ENCODE results near the gene STAP2.

The STAP2 gene

GRCh38 chr19:4338441-4339355 lies at the start of gene STAP2:
Gene STAP2, minus strand, starts transcription at chr19:4338827. Its CDS starts 74 bp downstream, at chr19:4338753.
- H3K27ac ChIP-seq (ENCODE audit: low read length): no peak within 1 kb of the TSS
- H3K4me3 ChIP-seq (ENCODE audit: low read length): peak within 1 kb of the TSS; percentile 21; the same call in 1 of the 2 replicates
- no peaks in the 10 kb centered on the region for H3K9me3 ChIP-seq (ENCODE audit: control insufficient read depth, insufficient read depth, low read length)
- WGBS (ENCODE audit: insufficient coverage, insufficient read length): no CpG with 5 or more reads among the region's 27 CpGs
- peaks cover 3% of the 10 kb centered on the region; the same call in 1 of the 2 replicates for H3K4me1 ChIP-seq (ENCODE audit: control insufficient read depth, insufficient read depth, low read length)
- no peak for DNase-seq (ENCODE audit: low read depth, low spot score)
- no peaks in the 10 kb centered on the region for H3K36me3 ChIP-seq (ENCODE audit: control insufficient read depth, insufficient read depth, low read length)
- H3K27me3 ChIP-seq (ENCODE audit: control insufficient read depth, insufficient read depth, low read length): no peaks in the 10 kb centered on the region

DNA sequence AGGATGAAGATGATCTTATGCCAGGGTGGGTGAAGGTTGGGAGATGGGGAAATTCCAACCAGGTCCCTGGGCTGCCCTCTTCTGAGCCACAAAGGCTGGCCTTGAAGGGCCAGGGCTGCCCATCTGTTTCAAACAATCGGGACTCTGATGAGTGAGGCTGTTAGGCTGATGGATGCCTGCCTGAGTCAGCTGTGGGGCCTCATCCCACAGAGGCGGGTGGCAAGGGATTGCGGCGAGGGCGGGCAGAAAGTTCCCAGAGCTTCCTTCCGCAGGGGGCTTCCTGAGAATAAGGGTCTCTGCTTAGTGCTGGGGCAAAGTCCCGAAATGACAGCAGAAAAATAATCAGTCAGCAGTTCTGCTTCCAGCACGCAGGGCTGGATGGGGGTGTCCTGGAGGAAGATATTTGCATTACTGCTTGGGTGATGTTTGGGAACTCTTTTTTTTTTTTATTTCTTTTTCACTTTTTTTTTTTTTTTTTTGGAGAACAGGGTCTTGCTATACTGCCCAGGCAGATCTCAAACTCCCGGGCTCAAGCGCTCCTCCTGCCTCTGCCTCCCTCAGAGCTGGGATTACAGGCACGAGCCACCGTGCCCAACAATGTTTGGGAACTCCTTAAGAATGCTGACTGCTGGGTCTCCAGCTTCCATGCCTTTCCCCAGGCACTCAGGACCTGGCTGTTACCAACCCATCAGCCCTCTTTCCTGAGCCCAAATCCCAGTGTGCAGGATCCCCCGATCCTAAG lies 47.6 kb upstream of the STAP2 start:
- no peak for DNase-seq (ENCODE audit: low read depth, low spot score)
- Histone ChIP-seq H3K4me1 (ENCODE audit: control insufficient read depth, insufficient read depth, low read length) (peaks cover 13% of the 10 kb centered on the region), H3K4me3 (ENCODE audit: low read length) (no peak overlapping the region), H3K27me3 (ENCODE audit: control insufficient read depth, insufficient read depth, low read length) (no peaks in the 10 kb centered on the region), H3K36me3 (ENCODE audit: control insufficient read depth, insufficient read depth, low read length) (no peaks in the 10 kb centered on the region), H3K9me3 (ENCODE audit: control insufficient read depth, insufficient read depth, low read length) (no peaks in the 10 kb centered on the region), H3K27ac (ENCODE audit: low read length) (no peak overlapping the region)
- no CpG with 5 or more reads among the region's 13 CpGs for WGBS (ENCODE audit: insufficient coverage, insufficient read length)

- H3K27me3 ChIP-seq (ENCODE audit: control insufficient read depth, insufficient read depth, low read length): no peaks in the 10 kb centered on the region
- H3K9me3 ChIP-seq (ENCODE audit: control insufficient read depth, insufficient read depth, low read length): no peaks in the 10 kb centered on the region
- peaks cover 9% of the 10 kb centered on the region for H3K4me1 ChIP-seq (ENCODE audit: control insufficient read depth, insufficient read depth, low read length)
- H3K4me3 ChIP-seq (ENCODE audit: low read length): no peak overlapping the region
- no peak for DNase-seq (ENCODE audit: low read depth, low spot score)
- WGBS (ENCODE audit: insufficient coverage, insufficient read length): no CpG with 5 or more reads among the region's 15 CpGs
- no peak overlapping the region for H3K27ac ChIP-seq (ENCODE audit: low read length)
- no peaks in the 10 kb centered on the region for H3K36me3 ChIP-seq (ENCODE audit: control insufficient read depth, insufficient read depth, low read length)
Observed at GRCh38 chr19:4385291-4386040, 46.8 kb upstream of the STAP2 start.

DNA sequence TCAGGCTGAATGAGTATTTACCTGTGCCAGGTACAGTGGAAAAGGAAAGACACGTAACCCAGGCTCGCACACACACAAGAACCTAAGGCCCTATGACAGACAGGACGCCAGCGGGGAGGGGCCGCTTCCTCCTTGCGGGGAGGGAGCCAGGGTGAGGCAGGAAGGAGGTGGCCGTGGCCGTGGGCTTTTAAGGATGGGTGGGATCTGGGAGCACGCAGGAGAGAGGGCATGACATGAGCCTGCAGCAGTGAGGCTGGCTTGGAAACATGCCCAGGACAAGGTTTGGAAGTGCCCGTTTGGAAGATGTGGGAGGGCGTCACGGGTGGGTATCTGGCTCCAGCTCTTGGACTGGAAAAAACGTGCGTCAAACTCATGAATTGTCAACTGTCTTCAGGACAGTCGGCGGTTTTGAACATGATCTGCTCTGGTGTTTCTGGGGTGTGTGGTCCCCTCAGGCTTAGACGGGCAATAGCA lies 41.7 kb upstream of the STAP2 start:
- H3K4me3 ChIP-seq (ENCODE audit: low read length): no peak overlapping the region
- H3K4me1 ChIP-seq (ENCODE audit: control insufficient read depth, insufficient read depth, low read length): peaks cover 11% of the 10 kb centered on the region
- H3K27me3 ChIP-seq (ENCODE audit: control insufficient read depth, insufficient read depth, low read length): no peaks in the 10 kb centered on the region
- H3K36me3 ChIP-seq (ENCODE audit: control insufficient read depth, insufficient read depth, low read length): no peaks in the 10 kb centered on the region
- DNase-seq (ENCODE audit: low read depth, low spot score): no peak
- H3K27ac ChIP-seq (ENCODE audit: low read length): no peak overlapping the region
- H3K9me3 ChIP-seq (ENCODE audit: control insufficient read depth, insufficient read depth, low read length): no peaks in the 10 kb centered on the region
- no CpG with 5 or more reads among the region's 17 CpGs for WGBS (ENCODE audit: insufficient coverage, insufficient read length)

DNA sequence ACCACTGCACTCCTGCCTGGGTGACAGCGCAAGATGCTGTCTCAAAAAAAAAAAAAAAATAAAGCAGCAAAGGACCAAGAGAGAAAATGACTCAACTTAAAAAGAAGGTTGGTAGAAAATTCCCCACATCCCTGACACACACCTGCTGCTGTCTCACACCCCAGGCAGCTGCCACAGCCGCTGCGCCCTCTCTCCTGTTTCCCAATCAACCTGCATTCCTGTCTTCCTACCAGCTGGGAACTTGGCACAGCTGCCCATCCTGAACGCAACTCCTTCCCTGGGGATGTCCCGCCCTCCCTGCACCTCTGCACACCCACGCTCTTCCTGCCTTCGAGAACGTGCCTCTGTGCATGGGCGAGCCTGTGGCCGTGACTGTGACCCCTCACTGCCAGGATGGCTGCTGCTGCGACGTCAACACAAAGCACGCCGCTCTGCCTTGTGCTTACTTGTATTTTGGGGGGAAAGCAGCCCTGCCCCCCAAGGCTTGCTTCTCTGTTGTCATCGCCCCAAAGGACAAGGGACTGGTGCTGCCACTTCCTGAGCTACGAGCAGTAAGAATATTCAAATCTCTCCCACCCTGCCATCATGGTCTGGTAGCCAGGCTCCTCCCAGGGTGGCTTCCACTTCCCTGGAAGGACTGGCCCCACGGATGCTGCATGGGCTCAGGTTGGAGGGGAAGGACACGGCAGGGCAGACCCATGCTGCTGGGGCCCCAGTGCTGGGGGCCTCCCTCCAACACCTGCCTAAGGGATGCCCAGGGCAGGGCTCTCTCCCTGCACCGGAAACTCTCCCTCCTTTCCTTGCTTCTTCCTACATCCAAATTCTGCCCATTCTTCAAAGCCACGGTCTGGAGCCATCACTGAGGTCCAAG lies 41.0 kb upstream of the STAP2 start:
- H3K27me3 ChIP-seq (ENCODE audit: control insufficient read depth, insufficient read depth, low read length): no peaks in the 10 kb centered on the region
- peaks cover 18% of the 10 kb centered on the region for H3K4me1 ChIP-seq (ENCODE audit: control insufficient read depth, insufficient read depth, low read length)
- DNase-seq (ENCODE audit: low read depth, low spot score): no peak
- H3K27ac ChIP-seq (ENCODE audit: low read length): no peak overlapping the region
- no peaks in the 10 kb centered on the region for H3K9me3 ChIP-seq (ENCODE audit: control insufficient read depth, insufficient read depth, low read length)
- H3K4me3 ChIP-seq (ENCODE audit: low read length): no peak overlapping the region
- WGBS (ENCODE audit: insufficient coverage, insufficient read length): no CpG with 5 or more reads among the region's 20 CpGs
- H3K36me3 ChIP-seq (ENCODE audit: control insufficient read depth, insufficient read depth, low read length): no peaks in the 10 kb centered on the region

- no peak for DNase-seq (ENCODE audit: low read depth, low spot score)
- no CpG with 5 or more reads among the region's 11 CpGs for WGBS (ENCODE audit: insufficient coverage, insufficient read length)
- peaks cover 19% of the 10 kb centered on the region for H3K4me1 ChIP-seq (ENCODE audit: control insufficient read depth, insufficient read depth, low read length)
Observed at GRCh38 chr19:4378886-4379285, 40.3 kb upstream of the STAP2 start.

DNA sequence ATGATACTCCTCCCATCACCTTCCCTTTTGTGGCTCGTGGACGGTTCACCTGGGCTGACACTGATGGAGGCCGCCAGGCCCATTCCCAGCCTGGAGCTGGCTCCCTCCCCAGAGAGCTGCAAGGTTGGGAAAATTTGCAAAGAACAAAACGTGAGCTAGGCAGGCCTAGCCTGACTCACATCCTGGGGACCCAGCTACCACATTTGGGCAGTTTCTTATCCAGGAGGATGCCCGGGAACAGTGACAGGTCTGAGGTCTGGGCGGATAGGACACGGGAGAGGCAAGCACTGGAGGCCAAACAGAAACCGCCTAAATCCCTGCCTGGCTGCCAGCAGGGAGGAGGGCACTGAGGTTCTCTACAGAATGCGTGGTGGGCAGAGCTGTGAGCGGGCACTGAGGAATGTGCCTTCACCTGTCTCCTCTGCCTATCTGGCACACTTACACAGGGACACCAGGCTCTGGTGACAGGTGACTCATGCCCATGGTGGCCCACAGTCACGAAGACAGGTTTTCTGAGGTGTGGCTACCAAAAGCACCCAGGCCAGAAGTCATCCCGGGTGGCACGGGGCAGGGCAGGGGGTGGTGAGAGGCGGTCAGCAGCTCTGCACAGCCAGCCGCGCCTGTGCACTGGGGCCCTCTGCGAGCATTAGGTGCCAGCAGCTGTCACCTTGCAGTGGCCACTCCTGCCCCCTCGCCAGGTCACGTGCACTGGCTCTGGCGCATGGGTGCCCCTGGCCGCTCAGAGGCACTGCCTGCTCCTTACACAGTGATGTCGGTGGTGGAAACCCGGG lies 38.6 kb upstream of the STAP2 start:
- H3K4me3 ChIP-seq (ENCODE audit: low read length): no peak overlapping the region
- no peaks in the 10 kb centered on the region for H3K9me3 ChIP-seq (ENCODE audit: control insufficient read depth, insufficient read depth, low read length)
- no peaks in the 10 kb centered on the region for H3K27me3 ChIP-seq (ENCODE audit: control insufficient read depth, insufficient read depth, low read length)
- no peak overlapping the region for H3K27ac ChIP-seq (ENCODE audit: low read length)
- peaks cover 19% of the 10 kb centered on the region for H3K4me1 ChIP-seq (ENCODE audit: control insufficient read depth, insufficient read depth, low read length)
- no peak for DNase-seq (ENCODE audit: low read depth, low spot score)
- no peaks in the 10 kb centered on the region for H3K36me3 ChIP-seq (ENCODE audit: control insufficient read depth, insufficient read depth, low read length)
- WGBS (ENCODE audit: insufficient coverage, insufficient read length): no CpG with 5 or more reads among the region's 23 CpGs

More at GRCh38 chr19:4378886-4379285, 40.3 kb upstream of the STAP2 start:
- Histone ChIP-seq H3K4me3 (ENCODE audit: low read length) (no peak overlapping the region), H3K27ac (ENCODE audit: low read length) (no peak overlapping the region), H3K9me3 (ENCODE audit: control insufficient read depth, insufficient read depth, low read length) (no peaks in the 10 kb centered on the region), H3K27me3 (ENCODE audit: control insufficient read depth, insufficient read depth, low read length) (no peaks in the 10 kb centered on the region), H3K36me3 (ENCODE audit: control insufficient read depth, insufficient read depth, low read length) (no peaks in the 10 kb centered on the region)

GRCh38 chr19:4376671-4376990 lies 38.0 kb upstream of the STAP2 start:
- Histone ChIP-seq H3K4me3 (ENCODE audit: low read length) (no peak overlapping the region), H3K4me1 (ENCODE audit: control insufficient read depth, insufficient read depth, low read length) (peaks cover 19% of the 10 kb centered on the region), H3K27me3 (ENCODE audit: control insufficient read depth, insufficient read depth, low read length) (no peaks in the 10 kb centered on the region), H3K36me3 (ENCODE audit: control insufficient read depth, insufficient read depth, low read length) (no peaks in the 10 kb centered on the region), H3K27ac (ENCODE audit: low read length) (no peak overlapping the region), H3K9me3 (ENCODE audit: control insufficient read depth, insufficient read depth, low read length) (no peaks in the 10 kb centered on the region)
- WGBS (ENCODE audit: insufficient coverage, insufficient read length): no CpG with 5 or more reads among the region's 10 CpGs
- DNase-seq (ENCODE audit: low read depth, low spot score): no peak

GRCh38 chr19:4376028-4376670 lies 37.5 kb upstream of the STAP2 start:
- no CpG with 5 or more reads among the region's 16 CpGs for WGBS (ENCODE audit: insufficient coverage, insufficient read length)
- Histone ChIP-seq H3K4me1 (ENCODE audit: control insufficient read depth, insufficient read depth, low read length) (peaks cover 19% of the 10 kb centered on the region), H3K36me3 (ENCODE audit: control insufficient read depth, insufficient read depth, low read length) (0 out of 2 replicates have a peak, but pooled peaks cover under 1% of the 10 kb centered on the region), H3K27me3 (ENCODE audit: control insufficient read depth, insufficient read depth, low read length) (no peaks in the 10 kb centered on the region), H3K27ac (ENCODE audit: low read length) (no peak overlapping the region), H3K9me3 (ENCODE audit: control insufficient read depth, insufficient read depth, low read length) (no peaks in the 10 kb centered on the region), H3K4me3 (ENCODE audit: low read length) (no peak overlapping the region)
- no peak for DNase-seq (ENCODE audit: low read depth, low spot score)
